Neural progenitor cell (in vitro differentiated cells): Measurements from ENCODE around the gene MRPL32. TPM values are rescaled to one million over a fixed set of nuclear protein-coding genes. Genes with fewer than 3 reads are reported as not detected.

Experiments
- DNase-seq: peaks from one replicate; pipeline ENCODE4 v3.0.0-alpha.2; 2016; ENCODE audit warnings: low spot score
- H2AFZ ChIP-seq: fragments of 200-600 bp; sonication (generic); replicated peaks from 2 replicates; pipeline ENCODE4 v1.6.1; 2016; ENCODE audit warnings: antibody characterized with exemption
- H3F3A ChIP-seq: fragments of 200-600 bp; sonication (generic); 2 replicates; pipeline ENCODE4 v1.6.1; 2016; ENCODE audit warnings: antibody characterized with exemption, low read depth
- H3K27ac ChIP-seq: fragments of 200-600 bp; sonication (generic); 2 replicates; pipeline ENCODE4 v1.5.1; 2016; ENCODE audit warnings: mild to moderate bottlenecking
- H3K27me3 ChIP-seq: fragments of 200-600 bp; sonication (generic); 2 replicates; pipeline ENCODE4 v1.6.1; 2016; ENCODE audit warnings: mild to moderate bottlenecking, moderate library complexity
- H3K36me3 ChIP-seq: fragments of 200-600 bp; sonication (generic); 2 replicates; pipeline ENCODE4 v1.5.1; 2016
- H3K4me1 ChIP-seq: fragments of 200-600 bp; sonication (generic); 2 replicates; pipeline ENCODE4 v1.6.1; 2016; ENCODE audit warnings: mixed run types
- H3K4me2 ChIP-seq: fragments of 200-600 bp; sonication (generic); 2 replicates; pipeline ENCODE4 v1.6.1; 2016
- H3K4me3 ChIP-seq: fragments of 200-600 bp; sonication (generic); 2 replicates; pipeline ENCODE4 v1.5.1; 2016
- H3K79me2 ChIP-seq: fragments of 200-600 bp; sonication (generic); 2 replicates; pipeline ENCODE4 v1.6.1; 2016; ENCODE audit warnings: low read depth
- H3K9ac ChIP-seq: fragments of 200-600 bp; sonication (generic); 2 replicates; pipeline ENCODE4 v1.6.1; 2016
- H3K9me3 ChIP-seq: fragments of 200-600 bp; sonication (generic); 2 replicates; pipeline ENCODE4 v1.5.1; 2016; ENCODE audit warnings: low read depth
- H4K20me1 ChIP-seq: fragments of 200-600 bp; sonication (generic); 2 replicates; pipeline ENCODE4 v1.6.1; 2016; ENCODE audit warnings: low read depth
- H3K27ac Mint-ChIP-seq: 3 replicates; pipeline ENCODE4 v1.8.0; 2021; ENCODE audit warnings: mixed read lengths
- H3K27me3 Mint-ChIP-seq: 2 replicates; pipeline ENCODE4 v1.8.0; 2022; ENCODE audit warnings: low read depth, mild to moderate bottlenecking, inconsistent platforms, moderate library complexity, mixed read lengths; ENCODE audit not compliant: insufficient read depth
- H3K36me3 Mint-ChIP-seq: 3 replicates; pipeline ENCODE4 v1.8.0; 2021; ENCODE audit warnings: mixed read lengths
- H3K4me1 Mint-ChIP-seq: 3 replicates; pipeline ENCODE4 v1.8.0; 2021; ENCODE audit warnings: mixed read lengths
- H3K4me3 Mint-ChIP-seq: 3 replicates; pipeline ENCODE4 v1.8.0; 2021; ENCODE audit warnings: mild to moderate bottlenecking, moderate library complexity, mixed read lengths
- H3K9me3 Mint-ChIP-seq: 3 replicates; pipeline ENCODE4 v1.8.0; 2020; ENCODE audit warnings: mixed read lengths
- EZH2 ChIP-seq: fragments of 200-600 bp; sonication (generic); IDR thresholded peaks from 2 replicates; pipeline ENCODE4 v1.6.1; 2017; ENCODE audit warnings: antibody characterized with exemption, mild to moderate bottlenecking, moderate library complexity
- EZH2phosphoT487 ChIP-seq: fragments of 200-600 bp; sonication (generic); IDR thresholded peaks from 2 replicates; pipeline ENCODE4 v1.6.1; 2017; ENCODE audit warnings: antibody characterized with exemption
- total RNA-seq: library from RNA; depleted of rRNA; stranded (reverse); fragments of >200 nt; gene quantifications from 2 replicates; pipeline ENCODE4 v1.2.3, GENCODE V29; 2015; ENCODE audit warnings: low replicate concordance
- TF ChIP-seq, protein P1 (sequence below): fragments of 200-600 bp; sonication (generic); IDR thresholded peaks from 2 replicates; pipeline ENCODE4 v1.5.1; 2017; ENCODE audit warnings: antibody characterized with exemption, mild to moderate bottlenecking

MRPL32 gene
- total RNA-seq, 1 donor from 2014 or later, result 133 TPM

DNA sequence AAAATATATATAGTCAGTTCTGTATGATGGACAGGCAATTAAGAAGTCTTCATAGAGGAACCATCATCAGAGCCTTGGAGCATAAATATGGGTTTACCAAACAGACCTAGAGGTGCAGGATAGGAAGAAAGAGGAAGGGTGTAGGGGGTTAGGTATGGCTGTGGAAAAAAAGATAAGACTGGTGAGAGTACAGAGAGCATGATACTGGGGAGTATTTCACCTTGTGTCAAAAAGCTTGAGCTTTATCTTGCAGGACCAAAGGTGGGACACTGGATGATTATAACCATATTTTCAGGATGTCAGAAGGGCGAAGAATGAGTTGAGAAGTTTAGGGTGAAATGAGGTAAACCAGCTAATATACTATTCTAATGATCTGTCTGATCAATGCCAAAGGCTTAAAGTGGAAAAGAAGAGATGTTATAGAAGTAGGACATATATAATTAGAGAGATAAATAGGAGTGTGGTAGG, 54.6 kb downstream of the MRPL32 start:
- Histone ChIP-seq H3K36me3 (no peaks in the 10 kb centered on the region), H3K79me2 (no peaks in the 10 kb centered on the region), H3K27ac (no peak overlapping the region), H3F3A (no peaks in the 10 kb centered on the region), H3K9me3 (no peaks in the 10 kb centered on the region), H3K4me3 (no peak overlapping the region), H3K4me1 (peaks cover 8% of the 10 kb centered on the region), H3K9ac (no peak overlapping the region), H3K4me2 (no peak overlapping the region), H2AFZ (no peak overlapping the region), H3K27me3 (no peaks in the 10 kb centered on the region), H4K20me1 (no peaks in the 10 kb centered on the region)
- no peak for DNase-seq
- TF ChIP-seq EZH2 (no peak), EZH2phosphoT487 (no peak)
- TF ChIP-seq, protein P1, sequence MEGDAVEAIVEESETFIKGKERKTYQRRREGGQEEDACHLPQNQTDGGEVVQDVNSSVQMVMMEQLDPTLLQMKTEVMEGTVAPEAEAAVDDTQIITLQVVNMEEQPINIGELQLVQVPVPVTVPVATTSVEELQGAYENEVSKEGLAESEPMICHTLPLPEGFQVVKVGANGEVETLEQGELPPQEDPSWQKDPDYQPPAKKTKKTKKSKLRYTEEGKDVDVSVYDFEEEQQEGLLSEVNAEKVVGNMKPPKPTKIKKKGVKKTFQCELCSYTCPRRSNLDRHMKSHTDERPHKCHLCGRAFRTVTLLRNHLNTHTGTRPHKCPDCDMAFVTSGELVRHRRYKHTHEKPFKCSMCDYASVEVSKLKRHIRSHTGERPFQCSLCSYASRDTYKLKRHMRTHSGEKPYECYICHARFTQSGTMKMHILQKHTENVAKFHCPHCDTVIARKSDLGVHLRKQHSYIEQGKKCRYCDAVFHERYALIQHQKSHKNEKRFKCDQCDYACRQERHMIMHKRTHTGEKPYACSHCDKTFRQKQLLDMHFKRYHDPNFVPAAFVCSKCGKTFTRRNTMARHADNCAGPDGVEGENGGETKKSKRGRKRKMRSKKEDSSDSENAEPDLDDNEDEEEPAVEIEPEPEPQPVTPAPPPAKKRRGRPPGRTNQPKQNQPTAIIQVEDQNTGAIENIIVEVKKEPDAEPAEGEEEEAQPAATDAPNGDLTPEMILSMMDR, result no peak
- Mint-ChIP-seq H3K4me1 (peaks cover 14% of the 10 kb centered on the region), H3K9me3 (peaks cover 16% of the 10 kb centered on the region), H3K27me3 (peaks cover 4% of the 10 kb centered on the region), H3K36me3 (peaks cover 2% of the 10 kb centered on the region), H3K27ac (no peak overlapping the region), H3K4me3 (no peak overlapping the region)

Other genes starting within 250 kb of the MRPL32 start
- 6.4 and 8.6 TPM in 2 replicates for gene C7orf25, start 20.3 kb upstream of the MRPL32 start, total RNA-seq
- gene PSMA2, start 202 bp upstream of the MRPL32 start, total RNA-seq, result 178 and 316 TPM in 2 replicates
- gene HECW1, start 180.3 kb downstream of the MRPL32 start, total RNA-seq, result 0.11 and 0.28 TPM in 2 replicates